ENCODE measurements around the gene SMIM41.
A peak's percentile ranks its signal among the peaks of the same experiment; 100 is the strongest.

Gene SMIM41

DNA sequence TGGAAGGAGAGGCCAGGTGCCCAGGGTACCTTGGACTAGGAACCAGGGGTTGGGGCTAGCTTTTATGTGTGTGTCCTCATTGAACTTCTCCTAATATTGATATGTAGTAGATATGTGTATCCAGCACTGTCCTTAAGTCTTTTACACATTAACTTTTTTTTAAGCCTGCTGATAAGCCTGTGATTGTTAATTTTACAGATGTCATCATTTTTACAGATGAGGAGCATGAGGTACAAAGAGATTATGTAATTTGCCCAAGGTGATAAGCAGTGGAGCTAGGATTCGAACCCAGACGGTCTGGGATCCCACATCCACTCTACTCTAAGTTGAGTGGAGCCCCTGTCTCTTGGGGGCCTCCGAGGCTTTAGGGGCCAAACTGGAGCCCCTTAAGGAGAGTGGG is 38.5 kb upstream of the SMIM41 start:
- no peaks in the 10 kb centered on the region for H3K9me3 ChIP-seq (ENCODE audit: control insufficient read depth, low read length)
- H3K27ac ChIP-seq: no peak overlapping the region
- H3K36me3 ChIP-seq (ENCODE audit: control insufficient read depth, insufficient read depth, low read length): no peaks in the 10 kb centered on the region
- peaks cover 2% of the 10 kb centered on the region for H3K79me2 ChIP-seq
- H3K4me1 ChIP-seq: peaks cover 13% of the 10 kb centered on the region
- TF ChIP-seq, protein P1, sequence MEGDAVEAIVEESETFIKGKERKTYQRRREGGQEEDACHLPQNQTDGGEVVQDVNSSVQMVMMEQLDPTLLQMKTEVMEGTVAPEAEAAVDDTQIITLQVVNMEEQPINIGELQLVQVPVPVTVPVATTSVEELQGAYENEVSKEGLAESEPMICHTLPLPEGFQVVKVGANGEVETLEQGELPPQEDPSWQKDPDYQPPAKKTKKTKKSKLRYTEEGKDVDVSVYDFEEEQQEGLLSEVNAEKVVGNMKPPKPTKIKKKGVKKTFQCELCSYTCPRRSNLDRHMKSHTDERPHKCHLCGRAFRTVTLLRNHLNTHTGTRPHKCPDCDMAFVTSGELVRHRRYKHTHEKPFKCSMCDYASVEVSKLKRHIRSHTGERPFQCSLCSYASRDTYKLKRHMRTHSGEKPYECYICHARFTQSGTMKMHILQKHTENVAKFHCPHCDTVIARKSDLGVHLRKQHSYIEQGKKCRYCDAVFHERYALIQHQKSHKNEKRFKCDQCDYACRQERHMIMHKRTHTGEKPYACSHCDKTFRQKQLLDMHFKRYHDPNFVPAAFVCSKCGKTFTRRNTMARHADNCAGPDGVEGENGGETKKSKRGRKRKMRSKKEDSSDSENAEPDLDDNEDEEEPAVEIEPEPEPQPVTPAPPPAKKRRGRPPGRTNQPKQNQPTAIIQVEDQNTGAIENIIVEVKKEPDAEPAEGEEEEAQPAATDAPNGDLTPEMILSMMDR (IDR thresholded peaks at IDR 0.05): no peak
- H2AFZ ChIP-seq: no peak overlapping the region
- no peak overlapping the region for H3K9ac ChIP-seq
- no peak overlapping the region for H3K4me2 ChIP-seq (ENCODE audit: low read length)
- no peak overlapping the region for H3K4me3 ChIP-seq (ENCODE audit: low read depth, low read length)
- no peaks in the 10 kb centered on the region for H3K27me3 ChIP-seq (ENCODE audit: control insufficient read depth, insufficient read depth, low read length)

DNA sequence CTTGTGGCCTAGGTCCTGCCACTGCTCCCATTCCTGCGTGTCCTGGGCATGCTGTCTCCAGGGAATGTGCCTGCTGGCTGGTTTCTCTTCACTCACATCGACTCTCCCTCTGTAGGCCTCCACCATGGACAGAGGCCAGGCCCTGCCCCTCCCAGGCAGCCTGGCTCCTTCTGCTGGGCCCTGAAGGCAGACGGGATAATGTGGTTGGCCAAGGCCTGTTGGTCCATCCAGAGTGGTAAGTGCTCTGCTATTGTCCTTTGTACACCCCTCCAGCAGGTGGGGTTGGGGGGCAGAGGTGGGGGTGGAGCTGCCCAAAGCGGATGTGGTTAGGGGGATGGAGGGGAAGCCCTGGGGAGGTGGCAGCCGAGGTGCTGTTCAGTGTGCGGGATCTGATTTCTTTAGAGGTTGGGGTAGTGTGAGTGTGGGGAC is 37.8 kb upstream of the SMIM41 start:
- Histone ChIP-seq H3K27me3 (ENCODE audit: control insufficient read depth, insufficient read depth, low read length) (no peaks in the 10 kb centered on the region), H3K4me1 (peaks cover 7% of the 10 kb centered on the region), H3K4me3 (ENCODE audit: low read depth, low read length) (no peak overlapping the region), H3K9me3 (ENCODE audit: control insufficient read depth, low read length) (no peaks in the 10 kb centered on the region), H2AFZ (no peak overlapping the region), H3K79me2 (peaks cover 2% of the 10 kb centered on the region), H3K9ac (no peak overlapping the region), H3K36me3 (ENCODE audit: control insufficient read depth, insufficient read depth, low read length) (no peaks in the 10 kb centered on the region), H3K27ac (no peak overlapping the region), H3K4me2 (ENCODE audit: low read length) (no peak overlapping the region)
- TF ChIP-seq, protein P1 (IDR thresholded peaks at IDR 0.05): no peak

DNA sequence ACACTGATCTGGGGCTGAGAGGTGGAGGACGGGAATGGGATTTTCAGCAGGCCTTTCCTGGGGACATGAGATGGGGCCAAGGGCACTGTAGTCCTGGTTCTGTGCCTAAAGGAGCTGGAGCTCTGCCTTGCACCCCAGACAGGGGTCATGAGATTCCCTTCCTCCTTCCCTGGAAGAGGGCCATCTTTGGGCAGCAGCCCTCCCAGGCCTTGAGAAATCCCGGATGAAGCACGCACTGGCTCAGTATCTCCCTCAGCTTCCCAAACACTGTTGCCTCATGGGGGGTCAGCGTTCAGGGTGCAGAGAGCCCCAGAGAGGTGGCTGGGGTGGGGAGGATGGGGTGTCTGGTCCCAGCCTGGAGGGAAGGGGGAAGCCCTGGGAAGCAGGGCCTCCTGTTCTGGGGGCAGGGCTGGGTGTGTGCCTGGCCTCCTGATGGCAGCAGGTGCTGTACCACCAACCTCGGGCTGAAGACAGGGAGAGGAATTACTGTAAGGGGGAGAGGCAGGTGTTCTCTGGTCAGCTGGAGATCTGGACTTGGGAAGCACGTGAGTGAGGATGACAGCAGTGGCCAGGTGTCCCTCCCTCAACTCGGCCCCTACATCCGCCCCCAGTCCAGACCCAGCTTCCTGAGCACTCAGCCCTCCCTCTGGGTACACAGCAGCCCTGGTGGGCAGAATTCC is 36.7 kb upstream of the SMIM41 start:
- H3K9me3 ChIP-seq (ENCODE audit: control insufficient read depth, low read length): no peaks in the 10 kb centered on the region
- H2AFZ ChIP-seq: no peak overlapping the region
- no peaks in the 10 kb centered on the region for H3K36me3 ChIP-seq (ENCODE audit: control insufficient read depth, insufficient read depth, low read length)
- TF ChIP-seq, protein P1 (IDR thresholded peaks at IDR 0.05): no peak
- no peaks in the 10 kb centered on the region for H3K27me3 ChIP-seq (ENCODE audit: control insufficient read depth, insufficient read depth, low read length)
- H3K4me1 ChIP-seq: peaks cover 7% of the 10 kb centered on the region
- no peak overlapping the region for H3K4me2 ChIP-seq (ENCODE audit: low read length)
- H3K4me3 ChIP-seq (ENCODE audit: low read depth, low read length): no peak overlapping the region
- peaks cover 6% of the 10 kb centered on the region for H3K79me2 ChIP-seq
- peak overlapping the region; percentile 70 for H3K27ac ChIP-seq
- H3K9ac ChIP-seq: no peak overlapping the region

DNA sequence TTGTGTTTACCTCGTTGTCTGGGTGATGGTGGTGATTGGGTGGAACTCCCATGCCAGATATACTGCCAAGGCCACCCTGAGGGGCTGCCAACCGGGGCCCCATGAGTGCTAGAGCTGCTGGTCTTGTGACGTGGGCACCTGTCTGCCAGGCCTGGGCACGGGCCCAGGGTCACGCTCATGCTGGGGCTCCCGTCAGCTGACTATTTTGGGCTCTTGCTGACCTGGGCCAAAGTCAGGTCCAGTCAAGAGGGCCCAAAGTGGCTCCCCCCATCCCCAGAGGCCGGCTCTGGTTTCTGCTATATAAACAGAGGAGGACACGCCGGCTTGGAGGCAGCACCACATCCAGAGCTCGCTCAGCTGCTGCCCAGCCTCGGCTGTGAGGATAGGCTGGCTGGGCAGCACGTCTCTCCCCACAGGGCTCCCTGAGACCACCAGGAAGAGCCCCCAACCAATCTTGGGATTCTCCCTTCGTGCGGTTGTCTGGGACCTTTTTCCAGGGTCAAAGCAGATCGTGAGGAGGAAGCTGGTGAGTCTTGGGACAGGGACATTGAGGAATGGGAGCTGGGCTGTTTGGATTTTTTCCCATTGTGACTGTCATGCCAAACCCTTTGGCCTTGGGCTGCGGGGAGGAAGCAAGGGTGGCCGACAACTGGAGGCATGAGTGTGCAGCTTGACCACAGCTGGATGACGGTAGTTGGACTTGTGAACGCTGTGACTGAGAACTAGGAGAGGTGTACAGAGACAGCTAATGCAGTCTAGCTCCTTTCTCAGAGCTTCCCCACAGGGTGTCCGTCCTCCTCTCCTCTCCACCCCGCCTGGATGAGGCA is 35.9 kb upstream of the SMIM41 start:
- H2AFZ ChIP-seq: no peak overlapping the region
- H3K36me3 ChIP-seq (ENCODE audit: control insufficient read depth, insufficient read depth, low read length): no peaks in the 10 kb centered on the region
- H3K79me2 ChIP-seq: peaks cover 4% of the 10 kb centered on the region
- no peak overlapping the region for H3K9ac ChIP-seq
- H3K27ac ChIP-seq: peak overlapping the region; percentile 70
- no peak overlapping the region for H3K4me3 ChIP-seq (ENCODE audit: low read depth, low read length)
- no peaks in the 10 kb centered on the region for H3K9me3 ChIP-seq (ENCODE audit: control insufficient read depth, low read length)
- peak overlapping the region; percentile 2 for H3K4me2 ChIP-seq (ENCODE audit: low read length)
- no peaks in the 10 kb centered on the region for H3K27me3 ChIP-seq (ENCODE audit: control insufficient read depth, insufficient read depth, low read length)
- peaks cover 2% of the 10 kb centered on the region for H3K4me1 ChIP-seq
- TF ChIP-seq, protein P1 (IDR thresholded peaks at IDR 0.05): no peak
